Measurements from ENCODE around the gene ST8SIA2.
"Not testable (repeated sequence)": the region's sequence is repeated elsewhere in the genome, so short reads cannot be mapped to it uniquely, and the experiment has no call there.

ST8SIA2 gene

DNA sequence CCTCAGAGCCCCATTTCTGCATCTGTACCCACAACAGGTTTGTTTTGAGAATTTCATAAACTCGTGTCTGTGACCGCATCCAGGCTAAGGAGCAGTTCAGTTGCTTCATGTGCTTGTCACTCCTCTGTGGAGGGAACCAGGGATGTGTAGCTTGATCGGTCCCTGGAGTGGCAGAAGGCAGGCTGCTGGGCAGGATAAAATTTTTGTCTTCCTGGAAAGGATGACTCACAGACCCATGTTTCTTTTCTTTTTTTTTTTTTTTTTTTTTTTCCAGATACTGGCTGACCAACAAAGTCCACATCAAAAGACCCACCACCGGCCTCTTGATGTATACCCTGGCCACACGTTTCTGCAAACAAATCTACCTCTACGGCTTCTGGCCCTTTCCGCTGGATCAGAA lies 70.1 kb downstream of the ST8SIA2 start:
- no peak for DNase-seq (ENCODE audit: low spot score)
- TF ChIP-seq, protein P1, sequence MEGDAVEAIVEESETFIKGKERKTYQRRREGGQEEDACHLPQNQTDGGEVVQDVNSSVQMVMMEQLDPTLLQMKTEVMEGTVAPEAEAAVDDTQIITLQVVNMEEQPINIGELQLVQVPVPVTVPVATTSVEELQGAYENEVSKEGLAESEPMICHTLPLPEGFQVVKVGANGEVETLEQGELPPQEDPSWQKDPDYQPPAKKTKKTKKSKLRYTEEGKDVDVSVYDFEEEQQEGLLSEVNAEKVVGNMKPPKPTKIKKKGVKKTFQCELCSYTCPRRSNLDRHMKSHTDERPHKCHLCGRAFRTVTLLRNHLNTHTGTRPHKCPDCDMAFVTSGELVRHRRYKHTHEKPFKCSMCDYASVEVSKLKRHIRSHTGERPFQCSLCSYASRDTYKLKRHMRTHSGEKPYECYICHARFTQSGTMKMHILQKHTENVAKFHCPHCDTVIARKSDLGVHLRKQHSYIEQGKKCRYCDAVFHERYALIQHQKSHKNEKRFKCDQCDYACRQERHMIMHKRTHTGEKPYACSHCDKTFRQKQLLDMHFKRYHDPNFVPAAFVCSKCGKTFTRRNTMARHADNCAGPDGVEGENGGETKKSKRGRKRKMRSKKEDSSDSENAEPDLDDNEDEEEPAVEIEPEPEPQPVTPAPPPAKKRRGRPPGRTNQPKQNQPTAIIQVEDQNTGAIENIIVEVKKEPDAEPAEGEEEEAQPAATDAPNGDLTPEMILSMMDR (IDR thresholded peaks at IDR 0.05; ENCODE audit: extremely low read depth, missing control alignments) = no peak

DNA sequence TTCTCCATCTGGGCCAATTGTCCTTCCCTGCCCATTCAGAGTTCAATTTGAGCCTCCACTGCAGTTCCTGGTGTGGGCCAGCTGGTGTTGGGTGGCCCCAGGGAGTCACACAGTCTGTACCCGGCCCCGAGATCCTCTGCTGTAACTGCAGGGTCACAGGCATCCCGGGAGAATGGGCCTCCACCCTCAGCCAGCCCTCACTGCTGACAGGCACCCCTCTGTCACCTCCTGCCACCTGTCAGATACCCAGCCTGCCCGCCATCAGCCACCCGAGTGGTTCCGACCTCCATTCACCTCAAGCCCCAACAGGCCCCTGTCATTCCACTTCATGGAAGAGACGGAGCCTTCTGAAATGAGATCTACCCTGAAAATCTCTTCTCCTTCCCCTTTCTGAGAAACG lies 73.2 kb downstream of the ST8SIA2 start:
- no peak for DNase-seq (ENCODE audit: low spot score)
- TF ChIP-seq, protein P1 (IDR thresholded peaks at IDR 0.05; ENCODE audit: extremely low read depth, missing control alignments) = no peak

DNA sequence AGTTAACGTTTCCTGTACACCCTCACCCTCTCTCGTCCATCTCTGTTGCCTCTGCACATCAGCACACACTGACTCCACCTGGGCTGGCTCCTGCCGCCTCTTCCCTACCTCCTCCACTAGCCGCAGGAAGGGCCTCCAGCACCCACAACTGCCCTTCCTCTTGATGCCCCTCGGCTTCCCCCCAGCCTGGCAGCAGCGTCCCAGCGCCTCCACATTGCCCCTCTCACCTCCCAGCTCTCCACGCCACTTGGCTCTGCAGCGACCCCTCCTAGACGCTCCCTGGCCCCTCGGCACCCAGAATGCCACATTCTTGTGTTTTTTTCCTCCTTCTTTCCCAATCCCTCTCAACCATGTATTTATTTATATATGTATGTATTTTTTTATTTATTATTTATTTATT lies 73.6 kb downstream of the ST8SIA2 start:
- DNase-seq (ENCODE audit: low spot score) = no peak
- TF ChIP-seq, protein P1 (IDR thresholded peaks at IDR 0.05; ENCODE audit: extremely low read depth, missing control alignments) = no peak

- no peak for DNase-seq (ENCODE audit: low spot score)
- TF ChIP-seq, protein P1 (IDR thresholded peaks at IDR 0.05; ENCODE audit: extremely low read depth, missing control alignments) = no peak
These were observed 75.3 kb downstream of the ST8SIA2 start for GRCh38 chr15:92468991-92469390.

- no peak for DNase-seq (ENCODE audit: low spot score)
- TF ChIP-seq, protein P1 (IDR thresholded peaks at IDR 0.05; ENCODE audit: extremely low read depth, missing control alignments) = no peak
These were observed 77.6 kb downstream of the ST8SIA2 start for GRCh38 chr15:92471288-92471687.

DNA sequence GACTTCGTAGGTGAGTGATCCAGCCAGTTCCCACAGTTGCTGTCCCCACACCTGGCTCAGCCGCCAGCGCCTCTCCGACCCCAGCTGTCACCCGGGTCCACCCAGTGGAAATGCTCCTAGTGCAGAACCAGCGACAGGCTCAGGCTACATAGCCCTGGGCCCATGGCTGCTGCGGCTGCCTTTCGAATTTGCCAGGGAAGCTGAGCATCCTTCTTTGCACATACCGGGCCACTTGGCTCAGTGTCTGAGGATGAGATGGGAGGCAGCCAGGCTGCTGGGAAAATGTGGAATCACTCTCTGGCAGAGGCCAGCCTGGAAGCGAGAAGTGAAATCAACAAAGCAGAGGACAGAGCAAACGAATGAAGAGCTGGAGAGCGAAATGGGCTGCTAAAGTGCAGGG lies 80.1 kb downstream of the ST8SIA2 start:
- no peak for DNase-seq (ENCODE audit: low spot score)
- TF ChIP-seq, protein P1 (IDR thresholded peaks at IDR 0.05; ENCODE audit: extremely low read depth, missing control alignments) = no peak

DNA sequence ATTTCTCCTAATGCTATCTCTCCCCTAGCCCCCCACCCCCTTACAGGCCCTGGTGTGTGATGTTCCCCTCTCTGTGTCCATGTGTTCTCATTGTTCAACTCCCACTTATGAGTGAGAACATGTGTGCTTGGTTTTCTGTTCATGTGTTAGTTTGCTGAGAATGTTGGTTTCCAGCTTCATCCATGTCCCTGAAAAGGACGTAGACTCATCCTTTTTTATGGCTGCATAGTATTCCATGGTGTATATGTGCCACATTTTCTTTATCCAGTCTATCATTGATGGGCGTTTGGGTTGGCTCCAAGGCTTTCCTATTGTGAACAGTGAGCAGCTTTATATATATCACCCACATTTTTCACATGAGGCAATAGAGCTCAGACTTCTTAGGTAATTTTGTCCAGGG lies 86.0 kb downstream of the ST8SIA2 start:
- not testable (repeated sequence) for DNase-seq (ENCODE audit: low spot score)

- TF ChIP-seq, protein P1 (IDR thresholded peaks at IDR 0.05; ENCODE audit: extremely low read depth, missing control alignments) = no peak
- DNase-seq (ENCODE audit: low spot score) = no peak
These were observed 86.7 kb downstream of the ST8SIA2 start for GRCh38 chr15:92480361-92480760.
